ENCODE measurements around the gene POU5F1.
"Not testable (repeated sequence)": the region's sequence is repeated elsewhere in the genome, so short reads cannot be mapped to it uniquely, and the experiment has no call there.

DNA sequence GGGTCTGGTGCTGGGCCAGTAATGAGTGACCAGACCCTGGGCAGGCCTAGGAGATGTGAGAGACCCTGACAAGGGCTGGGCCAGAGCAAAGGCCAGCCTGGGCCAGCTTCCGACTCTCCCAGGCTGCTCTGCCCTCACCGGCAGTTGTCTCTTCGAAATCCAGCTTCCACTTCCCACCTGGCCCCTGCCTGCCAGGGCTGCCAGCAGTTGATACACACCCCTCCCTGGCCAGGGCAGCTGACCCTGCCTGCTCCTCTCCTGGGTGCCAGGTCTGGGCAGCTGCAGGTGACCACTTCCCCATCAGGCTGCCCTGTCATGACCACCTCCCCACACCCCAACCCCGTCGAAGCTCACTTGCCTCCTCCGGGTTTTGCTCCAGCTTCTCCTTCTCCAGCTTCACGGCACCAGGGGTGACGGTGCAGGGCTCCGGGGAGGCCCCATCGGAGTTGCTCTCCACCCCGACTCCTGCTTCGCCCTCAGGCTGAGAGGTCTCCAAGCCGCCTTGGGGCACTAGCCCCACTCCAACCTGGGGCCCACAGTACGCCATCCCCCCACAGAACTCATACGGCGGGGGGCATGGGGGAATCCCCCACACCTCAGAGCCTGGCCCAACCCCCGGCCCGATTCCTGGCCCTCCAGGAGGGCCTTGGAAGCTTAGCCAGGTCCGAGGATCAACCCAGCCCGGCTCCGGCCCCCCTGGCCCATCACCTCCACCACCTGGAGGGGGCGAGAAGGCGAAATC is 453 bp downstream of the POU5F1 start:
- TF ChIP-seq POLR2A (IDR thresholded peaks at IDR 0.05): not testable (repeated sequence)
- TF ChIP-seq, protein P1, sequence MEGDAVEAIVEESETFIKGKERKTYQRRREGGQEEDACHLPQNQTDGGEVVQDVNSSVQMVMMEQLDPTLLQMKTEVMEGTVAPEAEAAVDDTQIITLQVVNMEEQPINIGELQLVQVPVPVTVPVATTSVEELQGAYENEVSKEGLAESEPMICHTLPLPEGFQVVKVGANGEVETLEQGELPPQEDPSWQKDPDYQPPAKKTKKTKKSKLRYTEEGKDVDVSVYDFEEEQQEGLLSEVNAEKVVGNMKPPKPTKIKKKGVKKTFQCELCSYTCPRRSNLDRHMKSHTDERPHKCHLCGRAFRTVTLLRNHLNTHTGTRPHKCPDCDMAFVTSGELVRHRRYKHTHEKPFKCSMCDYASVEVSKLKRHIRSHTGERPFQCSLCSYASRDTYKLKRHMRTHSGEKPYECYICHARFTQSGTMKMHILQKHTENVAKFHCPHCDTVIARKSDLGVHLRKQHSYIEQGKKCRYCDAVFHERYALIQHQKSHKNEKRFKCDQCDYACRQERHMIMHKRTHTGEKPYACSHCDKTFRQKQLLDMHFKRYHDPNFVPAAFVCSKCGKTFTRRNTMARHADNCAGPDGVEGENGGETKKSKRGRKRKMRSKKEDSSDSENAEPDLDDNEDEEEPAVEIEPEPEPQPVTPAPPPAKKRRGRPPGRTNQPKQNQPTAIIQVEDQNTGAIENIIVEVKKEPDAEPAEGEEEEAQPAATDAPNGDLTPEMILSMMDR (IDR thresholded peaks at IDR 0.05): not testable (repeated sequence)
